ENCODE measurements around the gene METTL21A. TPM values are rescaled to one million over a fixed set of nuclear protein-coding genes. Genes with fewer than 3 reads are reported as not detected.

Gene METTL21A
- total and polyA plus RNA-seq, 9 of the 15 experiments (the other 6 are each of a cell fraction or from before 2014, with no cell fraction given), result 9.1 to 46.5 (median 37.4) TPM

DNA sequence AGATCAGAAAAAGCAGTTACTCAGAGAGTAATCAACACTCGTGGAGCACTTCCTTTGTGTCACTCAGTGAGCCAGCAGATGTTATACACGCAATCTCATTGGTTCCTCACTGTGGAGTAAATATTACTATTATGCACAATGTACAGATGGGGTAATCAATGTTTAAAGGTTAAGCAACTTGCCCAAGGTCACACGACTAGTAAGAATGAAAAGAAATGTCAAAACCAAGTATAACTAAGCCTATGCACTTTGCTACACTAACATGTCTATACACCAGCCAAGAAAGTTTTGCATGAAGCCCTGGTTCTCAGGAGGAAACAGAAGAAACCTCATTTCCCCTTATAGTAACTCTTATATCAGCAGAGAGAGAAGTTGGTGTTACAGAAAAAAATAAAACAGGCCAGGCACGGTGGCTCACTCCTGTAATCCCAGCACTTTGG is 5.4 kb downstream of the METTL21A start:
- Histone ChIP-seq H3K79me2 (ENCODE audit: control insufficient read depth, insufficient read depth, low read length) (peaks cover 18% of the 10 kb centered on the region), H3K4me1 (replicated peaks in 1 of 2; ENCODE audit: control insufficient read depth in 2 of 2, insufficient read depth in 2 of 2, low read length in 2 of 2) (peaks cover 0 to 4% of the 10 kb centered on the region in 2 experiments; a peak in 1 of 5 replicates), H3K9me3 (replicated peaks; ENCODE audit: control insufficient read depth, insufficient read depth, low read depth, low read length) (no peaks in the 10 kb centered on the region), H3K9ac (ENCODE audit: insufficient read depth in 1 of 2, low read depth in 2 of 2, low read length in 2 of 2) (no peak overlapping the region), H3K4me2 (ENCODE audit: insufficient read depth, low read length) (no peak overlapping the region), H2AFZ (ENCODE audit: low read depth, low read length) (no peak overlapping the region), H3K9me1 (ENCODE audit: control insufficient read depth, insufficient read depth, low read length) (no peaks in the 10 kb centered on the region), H4K20me1 (replicated peaks; ENCODE audit: control insufficient read depth, insufficient read depth, low read length) (no peaks in the 10 kb centered on the region), H3K36me3 (ENCODE audit: control insufficient read depth, insufficient read depth, low read length) (peaks cover 67% of the 10 kb centered on the region; the same call in 2 of the 3 replicates), H3K4me3 (no peak overlapping the region), H3K27me3 (ENCODE audit: control insufficient read depth in 2 of 2, insufficient read depth in 2 of 2, low read length in 2 of 2) (no peaks in the 10 kb centered on the region), H3K27ac (ENCODE audit: extremely low read depth, low read depth, low read length) (no peak overlapping the region)
- ATAC-seq (no peak), FAIRE-seq (no peak), DNase-seq (ENCODE audit: extremely low read depth in 1 of 4, low spot score in 3 of 4) (no peak)
- in situ Hi-C loops (cut with MboI), result no loop called here
- 88% methylated on average over 4 of the region's 4 CpGs for WGBS (ENCODE audit: insufficient coverage, low coverage, missing lambda C conversion rate)
- ChIA-PET POLR2A (no interaction called here), CTCF (ENCODE audit: low intra/inter-chr PET ratio) (no interaction called here)
- intact Hi-C loops (cut with micrococcal nuclease), result loop anchor here (10.0 kb wide), 1 partner anchor 125 kb away; no protein-coding TSS in a partner anchor
- no TSS peak for BruUV-seq (replicated peaks)
- TF ChIP-seq TRIM28 (IDR thresholded peaks at IDR 0.05) (no peak), NR2C1 (IDR thresholded peaks at IDR 0.05) (no peak), NR2C1 (tag; IDR thresholded peaks at IDR 0.05) (no peak), CBX1 (IDR thresholded peaks at IDR 0.05; ENCODE audit: low read depth) (no peak), SP1 (CRISPR knock-in tag; IDR thresholded peaks at IDR 0.05) (no peak), CHD2 (IDR thresholded peaks at IDR 0.05; ENCODE audit: low read depth, low read length) (no peak), FOXJ2 (tag; IDR thresholded peaks at IDR 0.05) (no peak), SRF (CRISPR knock-in tag; IDR thresholded peaks at IDR 0.05) (no peak), CHD4 (IDR thresholded peaks at IDR 0.05; ENCODE audit: insufficient read depth, insufficient replicate concordance, low read depth, low read length, poor library complexity, severe bottlenecking) (no peak)
- TF ChIP-seq, protein P1, sequence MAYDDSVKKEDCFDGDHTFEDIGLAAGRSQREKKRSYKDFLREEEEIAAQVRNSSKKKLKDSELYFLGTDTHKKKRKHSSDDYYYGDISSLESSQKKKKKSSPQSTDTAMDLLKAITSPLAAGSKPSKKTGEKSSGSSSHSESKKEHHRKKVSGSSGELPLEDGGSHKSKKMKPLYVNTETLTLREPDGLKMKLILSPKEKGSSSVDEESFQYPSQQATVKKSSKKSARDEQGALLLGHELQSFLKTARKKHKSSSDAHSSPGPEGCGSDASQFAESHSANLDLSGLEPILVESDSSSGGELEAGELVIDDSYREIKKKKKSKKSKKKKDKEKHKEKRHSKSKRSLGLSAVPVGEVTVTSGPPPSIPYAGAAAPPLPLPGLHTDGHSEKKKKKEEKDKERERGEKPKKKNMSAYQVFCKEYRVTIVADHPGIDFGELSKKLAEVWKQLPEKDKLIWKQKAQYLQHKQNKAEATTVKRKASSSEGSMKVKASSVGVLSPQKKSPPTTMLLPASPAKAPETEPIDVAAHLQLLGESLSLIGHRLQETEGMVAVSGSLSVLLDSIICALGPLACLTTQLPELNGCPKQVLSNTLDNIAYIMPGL (CRISPR knock-in tag; IDR thresholded peaks at IDR 0.05), result no peak
- TF ChIP-seq, protein P2, sequence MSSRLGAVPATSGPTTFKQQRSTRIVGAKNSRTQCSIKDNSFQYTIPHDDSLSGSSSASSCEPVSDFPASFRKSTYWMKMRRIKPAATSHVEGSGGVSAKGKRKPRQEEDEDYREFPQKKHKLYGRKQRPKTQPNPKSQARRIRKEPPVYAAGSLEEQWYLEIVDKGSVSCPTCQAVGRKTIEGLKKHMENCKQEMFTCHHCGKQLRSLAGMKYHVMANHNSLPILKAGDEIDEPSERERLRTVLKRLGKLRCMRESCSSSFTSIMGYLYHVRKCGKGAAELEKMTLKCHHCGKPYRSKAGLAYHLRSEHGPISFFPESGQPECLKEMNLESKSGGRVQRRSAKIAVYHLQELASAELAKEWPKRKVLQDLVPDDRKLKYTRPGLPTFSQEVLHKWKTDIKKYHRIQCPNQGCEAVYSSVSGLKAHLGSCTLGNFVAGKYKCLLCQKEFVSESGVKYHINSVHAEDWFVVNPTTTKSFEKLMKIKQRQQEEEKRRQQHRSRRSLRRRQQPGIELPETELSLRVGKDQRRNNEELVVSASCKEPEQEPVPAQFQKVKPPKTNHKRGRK (tag; IDR thresholded peaks at IDR 0.05), result no peak

Data from K562 (cell line).